Psoas muscle (tissue), 8 donors: ENCODE results near the gene TMED3. TPM values are rescaled to one million over a fixed set of nuclear protein-coding genes. Genes with fewer than 3 reads are reported as not detected.

Experiments used
- ATAC-seq, 4 donors: fragments of 200-7000 bp; cut with Tn5 transposase; one replicate each; pipeline ENCODE4 v1.9.1; 2020; ENCODE audit warnings: moderate library complexity in 3 of 4, mild to moderate bottlenecking in 2 of 4
- DNase-seq, 2 donors: peaks; one replicate each; pipeline ENCODE4 v3.0.0-alpha.2; 2020
- H3K27ac ChIP-seq: fragments of 200-600 bp; one replicate; pipeline ENCODE4 v1.8.0; 2022
- H3K27me3 ChIP-seq, 3 donors: fragments of 200-600 bp in 1 of 3; one replicate each; pipeline versions ENCODE4 v1.6.1 to v1.8.0; 2013 to 2022; ENCODE audit warnings: low read length in 2 of 3, mild to moderate bottlenecking in 2 of 3, moderate library complexity in 1 of 3; ENCODE audit not compliant: insufficient read depth in 3 of 3
- H3K36me3 ChIP-seq, 2 donors: fragments of 200-600 bp in 1 of 2; one replicate each; pipeline versions ENCODE4 v1.6.1 to v1.8.0; 2013 to 2022; ENCODE audit warnings: low read depth in 1 of 2, mild to moderate bottlenecking in 1 of 2, moderate library complexity in 1 of 2; ENCODE audit not compliant: insufficient read depth in 1 of 2
- H3K4me1 ChIP-seq: fragments of 200-600 bp; one replicate; pipeline ENCODE4 v1.8.0; 2022
- H3K4me3 ChIP-seq: fragments of 200-600 bp; one replicate; pipeline ENCODE4 v1.8.0; 2022; ENCODE audit warnings: mild to moderate bottlenecking
- H3K9me3 ChIP-seq: fragments of 200-600 bp; one replicate; pipeline ENCODE4 v1.8.0; 2022
- CTCF ChIP-seq: fragments of 200-600 bp; IDR thresholded peaks from one replicate; pipeline ENCODE4 v1.8.0; 2022; ENCODE audit warnings: antibody characterized with exemption
- WGBS, 3 donors: extraction: QIAGEN DNeasy Blood & Tissue Kit; methylation state at CpG; one replicate each; pipeline versions ENCODE4 v1.1.6 to v1.1.7; 2013; 5-methylcytosine and 5-hydroxymethylcytosine counted together
- intact Hi-C, 2 donors: fragments of 100-400 bp; cut with DNase I; formaldehyde crosslinking; loops; one replicate each; pipeline versions ENCODE4 v1.11.0 to v1.14.2; 2022
- polyA plus RNA-seq, 3 donors: library from polyadenylated mRNA; stranded (reverse); fragments of 200-250 nt; gene quantifications; one replicate each; pipeline ENCODE4 v1.2.3, GENCODE V29; 2013
- total RNA-seq, 4 donors: library from RNA; stranded (reverse); fragmentation: NEBNext Ultra II Directional in 2 of 4; extraction: Animal tissue kit (Norgen Biotek cat#: 25700) in 2 of 4; gene quantifications; one replicate each; pipeline versions ENCODE4 v1.2.1 to v1.2.4, GENCODE V29; 2021 to 2023
- donor health status: healthy with polysubstance abuse.
- donor health status: DM: no; HTN: no; CAD: no; lungs with moderate emphysema.
- donor health status: Bipolar disorder and iron deficiency.
- donor health status: healthy.
- donor health status: DM: yes; HTN: yes; CAD: no.
- donor health status: DM: no; HTN: no; CAD: no.
- donor health status: DM: no; HTN: no; CAD: no.
- donor health status: DM: yes; HTN: yes; CAD: no.

TMED3 gene
- total and polyA plus RNA-seq, 7 donors = 1.3 to 4.8 (median 2.9) TPM

- TF ChIP-seq CTCF = no peak
- 8 to 10% (median 8%) methylated on average over 42 to 56 of the region's 56 CpGs for WGBS, 3 donors
- ATAC-seq (no peak), DNase-seq (no peak)
- H3K27me3 ChIP-seq = peaks cover 5 to 54% (median 16%) of the 10 kb centered on the region in 3 donors
- no peaks in the 10 kb centered on the region for H3K9me3 ChIP-seq
- no peaks in the 10 kb centered on the region for H3K36me3 ChIP-seq
- intact Hi-C loops = no loop called here
- no peak within 1 kb of the TSS for H3K4me3 ChIP-seq
- no peaks in the 10 kb centered on the region for H3K4me1 ChIP-seq
- H3K27ac ChIP-seq = no peak within 1 kb of the TSS
These were observed 28.3 kb upstream of the TMED3 start, which contains the start of gene ANKRD34C for GRCh38 chr15:79282371-79283251. ANKRD34C (plus strand) TSS chr15:79282722; CDS start chr15:79293285, 10,563 bp downstream.

- Histone ChIP-seq H3K9me3 (no peaks in the 10 kb centered on the region), H3K4me1 (no peaks in the 10 kb centered on the region), H3K4me3 (no peak overlapping the region), H3K27ac (no peak overlapping the region), H3K36me3 (no peaks in the 10 kb centered on the region), H3K27me3 (peaks cover 5 to 58% (median 16%) of the 10 kb centered on the region in 3 donors)
- ATAC-seq (no peak), DNase-seq (peak; percentile 24 to 58)
- TF ChIP-seq CTCF = no peak
- 11 to 12% (median 11%) methylated on average over 46 of the region's 46 CpGs for WGBS, 3 donors
- intact Hi-C loops = no loop called here
These were observed 27.5 kb upstream of the TMED3 start for GRCh38 chr15:79283252-79284048.

- WGBS, 3 donors = 61 to 71% (median 66%) methylated on average over 6 of the region's 6 CpGs
- no peak for TF ChIP-seq CTCF
- no peak overlapping the region for H3K27ac ChIP-seq
- no peak for DNase-seq
- peaks cover 0 to 15% (median 0%) of the 10 kb centered on the region in 3 donors for H3K27me3 ChIP-seq
- H3K4me1 ChIP-seq = no peaks in the 10 kb centered on the region
- no peaks in the 10 kb centered on the region for H3K9me3 ChIP-seq
- no peak for ATAC-seq
- intact Hi-C loops = no loop called here
- no peaks in the 10 kb centered on the region for H3K36me3 ChIP-seq
- H3K4me3 ChIP-seq = no peak overlapping the region
These were observed 20.2 kb upstream of the TMED3 start for GRCh38 chr15:79290642-79291275.

- H3K4me3 ChIP-seq = no peak overlapping the region
- H3K4me1 ChIP-seq = no peaks in the 10 kb centered on the region
- no peaks in the 10 kb centered on the region for H3K9me3 ChIP-seq
- no peak for DNase-seq
- H3K36me3 ChIP-seq = no peaks in the 10 kb centered on the region
- no peak for ATAC-seq
- peaks cover 0 to 15% (median 0%) of the 10 kb centered on the region in 3 donors for H3K27me3 ChIP-seq
- no peak for TF ChIP-seq CTCF
- intact Hi-C loops = no loop called here
- no peak overlapping the region for H3K27ac ChIP-seq
- WGBS, 3 donors = 86 to 90% (median 87%) methylated on average over 4 of the region's 4 CpGs
These were observed 18.9 kb upstream of the TMED3 start for GRCh38 chr15:79292011-79292410.
